M059J (cell line): ENCODE results near the gene ZNF223. TPM values are rescaled to one million over a fixed set of nuclear protein-coding genes. Genes with fewer than 3 reads are reported as not detected.

ENCODE experiments used
- DNase-seq: peaks from one replicate; pipeline ENCODE4 v3.0.0-alpha.2; 2012; ENCODE audit warnings: low read depth
- total RNA-seq: library from RNA; depleted of rRNA; stranded (reverse); fragments of >200 nt; shearing (Covaris generic); gene quantifications from 2 replicates; pipeline ENCODE4 v1.2.3, GENCODE V29; 2014; rRNA removed

ZNF223 gene
- total RNA-seq, 1 experiment from 2014 or later: 8.6 TPM

GRCh38 chr19:44071824-44072542 lies 20.1 kb downstream of the ZNF223 start, which contains the start of gene ZNF284:
ZNF284 (plus strand) TSS chr19:44072159; CDS start chr19:44076390, 4,231 bp downstream.
- DNase-seq: peak; percentile 90

DNA sequence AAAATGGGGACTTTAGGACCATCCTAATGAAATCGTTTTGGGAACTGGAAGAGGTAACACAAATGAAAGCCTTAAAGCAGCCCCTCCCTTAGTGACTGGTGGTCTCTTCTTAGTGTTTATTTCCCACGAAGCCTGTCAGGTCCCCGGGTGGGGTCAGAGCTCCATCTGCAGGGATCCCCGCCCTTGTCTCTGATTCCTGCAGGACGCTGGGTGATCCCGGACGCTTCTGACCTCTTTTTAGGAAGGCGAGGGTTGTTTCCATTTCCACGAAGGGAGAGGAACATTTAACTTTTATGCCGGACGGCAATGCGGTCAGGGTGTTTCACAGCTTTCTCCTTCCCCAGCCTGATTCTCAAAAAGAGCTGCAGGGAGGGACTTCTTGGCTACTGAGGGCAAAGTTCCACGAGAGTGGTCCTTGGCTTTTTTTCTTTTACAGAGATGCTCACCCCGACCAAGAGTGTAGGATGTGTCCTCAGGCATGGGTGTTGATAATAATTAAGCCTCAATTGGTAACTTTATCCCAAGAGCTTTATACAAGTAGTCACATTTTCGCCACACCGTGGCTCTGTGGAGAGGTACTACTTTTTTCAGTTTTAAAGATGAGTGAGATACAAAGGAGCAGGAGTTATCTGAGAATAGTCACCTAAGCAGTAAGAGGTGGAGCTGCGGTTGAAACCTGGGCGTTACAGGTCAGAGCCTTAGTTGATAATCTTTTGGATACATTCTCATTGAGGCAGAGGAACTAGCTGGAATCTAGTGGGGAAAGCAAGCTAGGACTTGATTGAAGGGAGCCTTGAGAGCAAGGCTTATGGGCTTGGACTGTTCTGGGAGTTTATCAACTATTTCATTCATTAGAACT lies 20.9 kb downstream of the ZNF223 start:
- peak; percentile 23 for DNase-seq

- DNase-seq: no peak
Observed at GRCh38 chr19:44076325-44076724, 24.5 kb downstream of the ZNF223 start.

DNA sequence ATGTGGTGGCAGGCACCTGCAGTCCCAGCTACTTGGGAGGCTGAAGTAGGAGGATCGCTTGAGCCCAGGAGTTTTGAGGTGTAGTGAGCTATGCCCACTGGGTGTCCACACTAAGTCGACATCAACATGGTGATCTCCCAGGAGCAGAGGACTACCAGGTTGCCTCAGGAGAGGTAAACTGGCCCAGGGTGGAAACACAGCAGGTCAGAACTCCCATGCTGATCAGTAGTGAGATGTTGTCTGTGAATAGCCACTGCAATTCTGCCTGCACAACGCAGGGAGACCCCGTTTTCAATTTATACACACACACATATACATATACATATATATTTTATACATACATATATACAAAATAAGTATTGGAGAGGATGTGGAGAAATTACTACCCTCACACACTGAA lies 40.3 kb downstream of the ZNF223 start:
- DNase-seq: no peak

- peak; percentile 94 for DNase-seq
Observed at GRCh38 chr19:44093931-44094765, 42.3 kb downstream of the ZNF223 start, which contains the start of gene ZNF224. ZNF224 (plus strand) TSS chr19:44094361; CDS start chr19:44097874, 3,513 bp downstream.

GRCh38 chr19:44107751-44108150 lies 55.9 kb downstream of the ZNF223 start:
- DNase-seq: no peak

- no peak for DNase-seq
Observed at GRCh38 chr19:44109458-44109857, 57.6 kb downstream of the ZNF223 start.

DNA sequence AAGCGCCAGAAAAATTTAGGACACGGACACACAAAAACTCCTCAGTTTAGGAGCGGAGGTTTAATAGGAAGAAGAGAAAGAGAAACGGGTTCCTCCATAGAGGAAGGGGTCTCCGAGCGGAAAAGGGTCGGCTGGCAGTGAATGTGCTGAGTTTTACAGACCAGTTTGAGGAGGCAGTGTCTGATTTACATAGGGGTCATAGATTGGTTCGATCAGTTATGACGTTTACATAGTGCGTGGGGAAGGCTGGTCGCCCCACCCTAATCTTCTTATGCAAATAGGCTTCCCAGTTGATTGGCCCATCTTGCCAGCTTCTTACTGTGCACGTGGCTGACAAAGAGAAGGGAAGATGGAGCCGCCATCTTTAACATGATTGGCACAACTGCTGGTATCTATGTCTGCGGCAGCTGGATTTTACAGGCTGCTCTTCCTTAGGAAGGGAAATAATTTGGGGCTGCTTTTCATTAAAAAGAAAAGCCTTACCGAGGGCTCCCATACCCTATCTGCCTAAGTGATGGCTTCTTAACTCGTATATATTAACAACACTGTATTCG lies 60.2 kb downstream of the ZNF223 start:
- DNase-seq: peak; percentile 71

GRCh38 chr19:44112802-44113137 lies 60.9 kb downstream of the ZNF223 start:
- no peak for DNase-seq

DNA sequence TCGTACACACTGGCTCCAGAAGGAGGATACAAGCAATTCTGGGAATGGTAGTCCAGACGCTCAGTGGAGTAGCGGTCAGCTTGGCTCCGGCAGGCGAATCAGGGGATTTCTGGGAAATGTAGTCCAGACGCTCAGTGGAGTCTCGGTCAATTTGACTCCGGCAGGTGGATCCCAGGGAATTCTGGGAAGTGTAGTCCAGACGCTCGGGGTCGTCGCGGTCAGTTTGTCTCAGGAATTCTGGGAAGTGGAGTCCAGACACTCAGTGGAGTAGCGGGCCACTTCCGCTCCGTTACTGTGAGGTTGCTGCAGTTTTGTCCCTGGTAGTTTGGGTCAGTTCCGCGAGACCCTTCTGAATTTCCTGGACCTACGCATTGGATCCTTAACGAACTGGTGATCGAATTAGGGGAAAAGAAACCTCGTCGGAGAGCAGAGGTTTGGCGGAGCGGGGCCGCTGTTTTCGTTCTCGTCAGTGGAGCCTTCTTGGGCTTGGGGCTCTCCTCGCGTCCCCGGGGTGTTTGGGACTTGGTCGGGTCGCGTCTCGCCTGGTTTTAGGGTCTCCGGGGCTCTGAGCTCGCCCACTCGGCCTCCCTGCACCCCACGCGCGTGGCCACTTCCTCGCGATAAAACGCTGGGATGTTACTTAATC lies 61.4 kb downstream of the ZNF223 start, which contains the start of gene ZNF225:
Gene ZNF225, plus strand, starts transcription at position 262 of the 646 bp plus-strand sequence. CDS start 2,429 bp downstream, outside the sequence.
- peak; percentile 99 for DNase-seq

DNA sequence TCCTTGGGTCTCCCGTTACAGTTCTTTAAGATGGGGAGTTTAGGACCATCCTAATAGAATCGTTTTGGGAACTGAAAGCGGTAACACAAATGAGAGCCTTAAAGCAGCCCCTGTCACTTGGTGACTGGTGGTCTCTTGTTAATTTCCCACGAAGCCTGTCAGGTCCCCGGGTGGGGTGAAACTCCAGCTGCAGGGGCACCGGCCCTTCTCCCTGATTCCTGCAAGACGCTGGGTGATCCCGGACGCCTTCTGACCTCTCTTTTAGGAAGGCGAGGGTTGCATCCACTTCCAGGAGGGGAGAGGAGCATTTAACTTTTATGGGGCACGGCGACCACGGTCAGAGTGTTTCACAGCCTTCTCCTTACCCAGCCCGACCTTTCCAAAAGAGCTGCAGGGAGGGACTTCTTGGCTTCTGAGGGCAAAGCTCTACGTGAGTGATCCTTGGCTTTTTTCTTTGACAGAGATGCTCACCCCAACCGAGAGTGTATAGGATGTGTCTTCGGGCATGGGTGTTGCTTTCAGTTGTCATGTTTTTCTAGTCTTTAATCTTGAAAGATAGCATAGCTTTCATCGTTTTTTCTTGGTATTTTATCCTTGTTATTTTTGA lies 62.1 kb downstream of the ZNF223 start:
- DNase-seq: peak; percentile 13

Other genes with a start within 250 kb of the ZNF223 start
- gene LYPD5, start 249.6 kb upstream of the ZNF223 start, total RNA-seq: 2.1 and 5.5 TPM in 2 replicates
- 4.2 and 5.6 TPM in 2 replicates for gene ZNF283, start 224.7 kb upstream of the ZNF223 start, total RNA-seq
- 1.7 and 2.0 TPM in 2 replicates for gene ZNF404, start 168.1 kb upstream of the ZNF223 start, total RNA-seq
- 11.2 and 18.8 TPM in 2 replicates for gene ZNF45, start 116.8 kb upstream of the ZNF223 start, total RNA-seq
- 3.6 and 7.2 TPM in 2 replicates for gene ZNF221, start 100.8 kb upstream of the ZNF223 start, total RNA-seq
- gene ZNF155, start 67.8 kb upstream of the ZNF223 start, total RNA-seq: 6.1 and 10.2 TPM in 2 replicates
- 4.3 and 9.2 TPM in 2 replicates for gene ZNF230, start 49.1 kb upstream of the ZNF223 start, total RNA-seq
- gene ZNF222, start 26.7 kb upstream of the ZNF223 start, total RNA-seq: 6.1 and 10.8 TPM in 2 replicates
- gene ZNF284, start 20.1 kb downstream of the ZNF223 start, total RNA-seq: 1.3 and 2.6 TPM in 2 replicates
- gene ZNF224, start 42.3 kb downstream of the ZNF223 start, total RNA-seq: 12.4 and 14.3 TPM in 2 replicates
- 2.4 and 3.9 TPM in 2 replicates for gene ZNF225, start 61.4 kb downstream of the ZNF223 start, total RNA-seq
- gene ZNF234, start 89.5 kb downstream of the ZNF223 start, total RNA-seq: 3.6 and 6.9 TPM in 2 replicates
- gene ZNF226, start 113.1 kb downstream of the ZNF223 start, total RNA-seq: 9.7 and 20.7 TPM in 2 replicates
- gene ZNF227, start 160.5 kb downstream of the ZNF223 start, total RNA-seq: 17.9 and 20.6 TPM in 2 replicates
- gene ZNF233, start 207.8 kb downstream of the ZNF223 start, total RNA-seq: 0.10 TPM in 1 of 2 replicates, not detected in the other